Measurements from ENCODE around the gene ZNF804A. TPM values are rescaled to one million over a fixed set of nuclear protein-coding genes. Genes with fewer than 3 reads are reported as not detected.

Gene ZNF804A
- total and polyA plus RNA-seq, 4 donors: 3.7 to 15.7 (median 13.0) TPM

GRCh38 chr2:184685999-184686841 lies 87.9 kb downstream of the ZNF804A start:
- Histone ChIP-seq H3K4me3 (ENCODE audit: low read depth, low read length) (no peak overlapping the region), H3K9me3 (ENCODE audit: control insufficient read depth, insufficient read depth, low read length) (no peaks in the 10 kb centered on the region), H3K27me3 (ENCODE audit: control insufficient read depth, insufficient read depth, low read length) (no peaks in the 10 kb centered on the region), H3K36me3 (ENCODE audit: control insufficient read depth, insufficient read depth, low read length) (peaks cover 4% of the 10 kb centered on the region), H3K4me1 (ENCODE audit: control insufficient read depth, insufficient read depth, low read length) (peaks cover 3% of the 10 kb centered on the region), H3K27ac (ENCODE audit: low read depth, low read length) (no peak overlapping the region)
- WGBS (ENCODE audit: insufficient coverage): 99% methylated on average over 5 of the region's 6 CpGs
- DNase-seq (ENCODE audit: low read depth in 4 of 6, low spot score in 6 of 6): no peak

GRCh38 chr2:184689638-184690037 lies 91.3 kb downstream of the ZNF804A start:
- no peaks in the 10 kb centered on the region for H3K27me3 ChIP-seq (ENCODE audit: control insufficient read depth, insufficient read depth, low read length)
- no peaks in the 10 kb centered on the region for H3K9me3 ChIP-seq (ENCODE audit: control insufficient read depth, insufficient read depth, low read length)
- no peak overlapping the region for H3K27ac ChIP-seq (ENCODE audit: low read depth, low read length)
- no peak overlapping the region for H3K4me3 ChIP-seq (ENCODE audit: low read depth, low read length)
- no peak for DNase-seq (ENCODE audit: low read depth in 4 of 6, low spot score in 6 of 6)
- WGBS (ENCODE audit: insufficient coverage): no CpG with 5 or more reads among the region's 1 CpG
- peaks cover 3% of the 10 kb centered on the region for H3K4me1 ChIP-seq (ENCODE audit: control insufficient read depth, insufficient read depth, low read length)
- H3K36me3 ChIP-seq (ENCODE audit: control insufficient read depth, insufficient read depth, low read length): peaks cover 4% of the 10 kb centered on the region

GRCh38 chr2:184692141-184692734 lies 93.9 kb downstream of the ZNF804A start:
- Histone ChIP-seq H3K4me3 (ENCODE audit: low read depth, low read length) (no peak overlapping the region), H3K27ac (ENCODE audit: low read depth, low read length) (no peak overlapping the region), H3K36me3 (ENCODE audit: control insufficient read depth, insufficient read depth, low read length) (no peaks in the 10 kb centered on the region), H3K9me3 (ENCODE audit: control insufficient read depth, insufficient read depth, low read length) (no peaks in the 10 kb centered on the region), H3K4me1 (ENCODE audit: control insufficient read depth, insufficient read depth, low read length) (no peaks in the 10 kb centered on the region), H3K27me3 (ENCODE audit: control insufficient read depth, insufficient read depth, low read length) (no peaks in the 10 kb centered on the region)
- peak in 4 of 6 donors; percentile 12 to 83 (median 50) for DNase-seq (ENCODE audit: low read depth in 4 of 6, low spot score in 6 of 6)
- no CpG with 5 or more reads among the region's 3 CpGs for WGBS (ENCODE audit: insufficient coverage)

- H3K27ac ChIP-seq (ENCODE audit: low read depth, low read length): no peak overlapping the region
- H3K9me3 ChIP-seq (ENCODE audit: control insufficient read depth, insufficient read depth, low read length): no peaks in the 10 kb centered on the region
- H3K36me3 ChIP-seq (ENCODE audit: control insufficient read depth, insufficient read depth, low read length): no peaks in the 10 kb centered on the region
- no CpG with 5 or more reads among the region's 1 CpG for WGBS (ENCODE audit: insufficient coverage)
- H3K4me1 ChIP-seq (ENCODE audit: control insufficient read depth, insufficient read depth, low read length): no peaks in the 10 kb centered on the region
- H3K4me3 ChIP-seq (ENCODE audit: low read depth, low read length): no peak overlapping the region
- DNase-seq (ENCODE audit: low read depth in 4 of 6, low spot score in 6 of 6): no peak
- H3K27me3 ChIP-seq (ENCODE audit: control insufficient read depth, insufficient read depth, low read length): no peaks in the 10 kb centered on the region
These were observed 98.3 kb downstream of the ZNF804A start for GRCh38 chr2:184696644-184697043.

- no peaks in the 10 kb centered on the region for H3K36me3 ChIP-seq (ENCODE audit: control insufficient read depth, insufficient read depth, low read length)
- H3K27ac ChIP-seq (ENCODE audit: low read depth, low read length): no peak overlapping the region
- no peaks in the 10 kb centered on the region for H3K27me3 ChIP-seq (ENCODE audit: control insufficient read depth, insufficient read depth, low read length)
- WGBS (ENCODE audit: insufficient coverage): no CpG with 5 or more reads among the region's 3 CpGs
- H3K4me3 ChIP-seq (ENCODE audit: low read depth, low read length): no peak overlapping the region
- no peaks in the 10 kb centered on the region for H3K4me1 ChIP-seq (ENCODE audit: control insufficient read depth, insufficient read depth, low read length)
- H3K9me3 ChIP-seq (ENCODE audit: control insufficient read depth, insufficient read depth, low read length): no peaks in the 10 kb centered on the region
- no peak for DNase-seq (ENCODE audit: low read depth in 4 of 6, low spot score in 6 of 6)
These were observed 100.1 kb downstream of the ZNF804A start for GRCh38 chr2:184698476-184698875.

- Histone ChIP-seq H3K27ac (ENCODE audit: low read depth, low read length) (no peak overlapping the region), H3K9me3 (ENCODE audit: control insufficient read depth, insufficient read depth, low read length) (peaks cover 5% of the 10 kb centered on the region), H3K27me3 (ENCODE audit: control insufficient read depth, insufficient read depth, low read length) (no peaks in the 10 kb centered on the region), H3K36me3 (ENCODE audit: control insufficient read depth, insufficient read depth, low read length) (no peaks in the 10 kb centered on the region), H3K4me3 (ENCODE audit: low read depth, low read length) (no peak overlapping the region), H3K4me1 (ENCODE audit: control insufficient read depth, insufficient read depth, low read length) (no peaks in the 10 kb centered on the region)
- WGBS (ENCODE audit: insufficient coverage): 88% methylated on average over 4 of the region's 6 CpGs
- DNase-seq (ENCODE audit: low read depth in 4 of 6, low spot score in 6 of 6): no peak
These were observed 123.6 kb downstream of the ZNF804A start for GRCh38 chr2:184721881-184722280.

GRCh38 chr2:184727813-184728212 lies 129.5 kb downstream of the ZNF804A start:
- DNase-seq (ENCODE audit: low read depth in 4 of 6, low spot score in 6 of 6): no peak
- no CpG with 5 or more reads among the region's 3 CpGs for WGBS (ENCODE audit: insufficient coverage)
- Histone ChIP-seq H3K9me3 (ENCODE audit: control insufficient read depth, insufficient read depth, low read length) (no peaks in the 10 kb centered on the region), H3K27me3 (ENCODE audit: control insufficient read depth, insufficient read depth, low read length) (no peaks in the 10 kb centered on the region), H3K4me1 (ENCODE audit: control insufficient read depth, insufficient read depth, low read length) (no peaks in the 10 kb centered on the region), H3K36me3 (ENCODE audit: control insufficient read depth, insufficient read depth, low read length) (no peaks in the 10 kb centered on the region), H3K4me3 (ENCODE audit: low read depth, low read length) (no peak overlapping the region), H3K27ac (ENCODE audit: low read depth, low read length) (no peak overlapping the region)

- H3K27ac ChIP-seq (ENCODE audit: low read depth, low read length): no peak overlapping the region
These were observed 130.1 kb downstream of the ZNF804A start for GRCh38 chr2:184728411-184728810.

GRCh38 chr2:184729581-184729980 lies 131.3 kb downstream of the ZNF804A start:
- H3K9me3 ChIP-seq (ENCODE audit: control insufficient read depth, insufficient read depth, low read length): no peaks in the 10 kb centered on the region
- no peak overlapping the region for H3K4me3 ChIP-seq (ENCODE audit: low read depth, low read length)
- H3K4me1 ChIP-seq (ENCODE audit: control insufficient read depth, insufficient read depth, low read length): no peaks in the 10 kb centered on the region
- DNase-seq (ENCODE audit: low read depth in 4 of 6, low spot score in 6 of 6): peak in 1 of 6 donors; percentile 54
- no peak overlapping the region for H3K27ac ChIP-seq (ENCODE audit: low read depth, low read length)
- no CpG with 5 or more reads among the region's 3 CpGs for WGBS (ENCODE audit: insufficient coverage)
- no peaks in the 10 kb centered on the region for H3K36me3 ChIP-seq (ENCODE audit: control insufficient read depth, insufficient read depth, low read length)
- no peaks in the 10 kb centered on the region for H3K27me3 ChIP-seq (ENCODE audit: control insufficient read depth, insufficient read depth, low read length)

More at GRCh38 chr2:184728411-184728810, 130.1 kb downstream of the ZNF804A start:
- DNase-seq (ENCODE audit: low read depth in 4 of 6, low spot score in 6 of 6): peak in 2 of 6 donors; percentile 3 to 72
- H3K36me3 ChIP-seq (ENCODE audit: control insufficient read depth, insufficient read depth, low read length): no peaks in the 10 kb centered on the region
- H3K4me3 ChIP-seq (ENCODE audit: low read depth, low read length): no peak overlapping the region
- H3K9me3 ChIP-seq (ENCODE audit: control insufficient read depth, insufficient read depth, low read length): no peaks in the 10 kb centered on the region
- H3K27me3 ChIP-seq (ENCODE audit: control insufficient read depth, insufficient read depth, low read length): no peaks in the 10 kb centered on the region
- no peaks in the 10 kb centered on the region for H3K4me1 ChIP-seq (ENCODE audit: control insufficient read depth, insufficient read depth, low read length)

- Histone ChIP-seq H3K27me3 (ENCODE audit: control insufficient read depth, insufficient read depth, low read length) (no peaks in the 10 kb centered on the region), H3K9me3 (ENCODE audit: control insufficient read depth, insufficient read depth, low read length) (no peaks in the 10 kb centered on the region), H3K4me3 (ENCODE audit: low read depth, low read length) (no peak overlapping the region), H3K36me3 (ENCODE audit: control insufficient read depth, insufficient read depth, low read length) (no peaks in the 10 kb centered on the region), H3K4me1 (ENCODE audit: control insufficient read depth, insufficient read depth, low read length) (no peaks in the 10 kb centered on the region), H3K27ac (ENCODE audit: low read depth, low read length) (no peak overlapping the region)
- WGBS (ENCODE audit: insufficient coverage): no CpG with 5 or more reads among the region's 1 CpG
- DNase-seq (ENCODE audit: low read depth in 4 of 6, low spot score in 6 of 6): no peak
These were observed 132.0 kb downstream of the ZNF804A start for GRCh38 chr2:184730288-184730687.
